ENCODE data around the gene CIITA.

GRCh38 chr16:10982465-10983150, 105.6 kb downstream of the CIITA start:
- no peak for TF ChIP-seq SIN3A (IDR thresholded peaks at IDR 0.05; ENCODE audit: low read depth, low read length)
- no peak for TF ChIP-seq MAX (IDR thresholded peaks at IDR 0.05; ENCODE audit: low read depth, low read length)
- TF ChIP-seq FOXK2 (IDR thresholded peaks at IDR 0.05) = no peak
- TF ChIP-seq CTCF (IDR thresholded peaks at IDR 0.05 in 2 of 3, conservative IDR thresholded peaks at IDR 0.05 in 1 of 3; ENCODE audit: control insufficient read depth in 2 of 3, extremely low read depth in 1 of 3, insufficient read depth in 1 of 3, low read depth in 3 of 3, low read length in 3 of 3) = no peak
- TF ChIP-seq EZH2 (IDR thresholded peaks at IDR 0.05; ENCODE audit: borderline replicate concordance, control insufficient read depth, low read depth, low read length) = no peak
